ENCODE measurements around the gene PADI1. TPM values are rescaled to one million over a fixed set of nuclear protein-coding genes. Genes with fewer than 3 reads are reported as not detected.

PADI1 gene, protein sequence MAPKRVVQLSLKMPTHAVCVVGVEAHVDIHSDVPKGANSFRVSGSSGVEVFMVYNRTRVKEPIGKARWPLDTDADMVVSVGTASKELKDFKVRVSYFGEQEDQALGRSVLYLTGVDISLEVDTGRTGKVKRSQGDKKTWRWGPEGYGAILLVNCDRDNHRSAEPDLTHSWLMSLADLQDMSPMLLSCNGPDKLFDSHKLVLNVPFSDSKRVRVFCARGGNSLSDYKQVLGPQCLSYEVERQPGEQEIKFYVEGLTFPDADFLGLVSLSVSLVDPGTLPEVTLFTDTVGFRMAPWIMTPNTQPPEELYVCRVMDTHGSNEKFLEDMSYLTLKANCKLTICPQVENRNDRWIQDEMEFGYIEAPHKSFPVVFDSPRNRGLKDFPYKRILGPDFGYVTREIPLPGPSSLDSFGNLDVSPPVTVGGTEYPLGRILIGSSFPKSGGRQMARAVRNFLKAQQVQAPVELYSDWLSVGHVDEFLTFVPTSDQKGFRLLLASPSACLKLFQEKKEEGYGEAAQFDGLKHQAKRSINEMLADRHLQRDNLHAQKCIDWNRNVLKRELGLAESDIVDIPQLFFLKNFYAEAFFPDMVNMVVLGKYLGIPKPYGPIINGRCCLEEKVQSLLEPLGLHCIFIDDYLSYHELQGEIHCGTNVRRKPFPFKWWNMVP
- 1.7 TPM for polyA plus RNA-seq (2013, experiment 1 of 2; ENCODE audit: insufficient read length)
- 1.7 TPM for polyA plus RNA-seq (2013, experiment 2 of 2; ENCODE audit: insufficient read length)

GRCh38 chr1:17204546-17205440, at the start of gene PADI1:
PADI1 (plus strand) TSS chr1:17205128; CDS start chr1:17205218, 90 bp downstream.
- no peak for DNase-seq

DNA sequence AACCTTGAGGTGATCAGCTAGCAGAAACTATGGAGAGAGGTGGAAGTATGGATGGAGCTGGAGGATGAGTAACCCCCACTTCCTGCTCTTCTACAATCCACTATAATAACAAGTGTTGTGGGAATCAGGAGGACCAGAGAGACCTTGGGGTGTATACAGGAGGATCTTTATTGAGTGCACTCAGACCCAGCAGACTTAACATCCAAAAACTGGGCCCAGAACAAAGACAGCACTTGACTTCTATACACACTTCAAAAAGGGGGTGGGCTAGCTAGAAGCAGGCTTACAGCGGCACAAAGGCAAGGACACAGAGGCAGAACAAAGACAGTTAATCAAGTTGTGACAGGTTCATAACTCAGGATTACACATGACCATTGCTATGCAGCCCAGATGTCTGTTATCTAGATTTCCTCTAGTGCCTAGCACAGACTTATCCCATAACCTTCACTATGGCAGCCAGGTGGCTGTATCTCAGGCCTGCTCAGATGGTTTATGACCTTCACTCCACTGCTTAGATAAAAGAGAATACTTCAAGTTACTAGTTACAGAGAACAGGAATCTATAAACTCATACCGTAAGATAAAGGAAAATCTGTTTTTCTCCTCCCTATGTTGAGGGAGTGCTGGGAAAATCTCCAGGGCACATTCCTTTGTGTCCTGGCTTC, 49.5 kb upstream of the PADI1 start:
- no peak for DNase-seq

DNA sequence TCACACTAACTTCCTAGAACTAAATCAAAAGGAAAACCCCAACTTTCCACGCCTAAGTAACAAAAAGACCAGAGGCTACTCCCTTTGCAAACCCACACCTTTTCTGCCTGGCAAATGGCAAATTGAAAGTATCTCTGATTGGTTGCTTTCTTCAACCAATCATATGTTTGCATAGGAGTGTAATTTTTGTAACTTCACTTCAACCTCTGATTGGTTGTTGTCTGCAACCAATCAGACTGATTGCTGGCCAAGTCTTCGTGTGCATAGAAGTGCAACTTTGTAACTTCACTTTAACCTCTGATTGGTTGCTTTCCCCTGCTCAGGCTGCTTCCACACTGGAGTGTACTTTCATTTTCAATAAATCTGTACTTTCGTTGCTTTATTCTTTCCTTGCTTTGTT, 48.8 kb upstream of the PADI1 start:
- no peak for DNase-seq

GRCh38 chr1:17158961-17159360, 46.0 kb upstream of the PADI1 start:
- no peak for DNase-seq

DNA sequence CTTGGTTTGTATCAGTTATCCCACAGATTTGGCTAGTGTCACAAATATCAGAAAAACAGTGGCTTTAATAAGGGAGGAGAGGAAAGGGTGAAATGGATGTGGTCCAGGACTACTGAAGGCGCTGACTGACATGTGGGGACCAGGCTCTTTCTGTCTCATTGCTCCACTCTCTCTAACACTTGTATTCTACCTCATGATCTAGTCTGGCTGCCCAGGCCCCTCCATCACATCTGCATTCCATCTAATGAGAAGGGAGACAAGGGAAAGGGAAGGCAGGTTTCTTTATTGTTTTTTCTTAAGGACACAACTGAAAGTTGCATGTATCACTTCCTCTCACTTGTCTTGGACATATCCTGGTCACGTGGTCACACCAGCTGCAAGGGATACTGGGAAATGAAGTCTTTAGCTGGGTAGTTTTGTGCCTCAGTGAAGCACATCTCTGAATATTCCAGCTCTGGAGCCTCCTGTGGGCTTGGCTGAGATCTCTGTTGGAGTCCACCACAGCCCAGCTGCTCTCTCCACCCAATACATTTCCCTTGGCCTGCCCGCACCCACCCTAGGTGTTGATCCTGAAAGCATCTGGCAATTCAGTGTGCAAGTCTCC, 43.7 kb upstream of the PADI1 start:
- DNase-seq = peak; percentile 39

DNA sequence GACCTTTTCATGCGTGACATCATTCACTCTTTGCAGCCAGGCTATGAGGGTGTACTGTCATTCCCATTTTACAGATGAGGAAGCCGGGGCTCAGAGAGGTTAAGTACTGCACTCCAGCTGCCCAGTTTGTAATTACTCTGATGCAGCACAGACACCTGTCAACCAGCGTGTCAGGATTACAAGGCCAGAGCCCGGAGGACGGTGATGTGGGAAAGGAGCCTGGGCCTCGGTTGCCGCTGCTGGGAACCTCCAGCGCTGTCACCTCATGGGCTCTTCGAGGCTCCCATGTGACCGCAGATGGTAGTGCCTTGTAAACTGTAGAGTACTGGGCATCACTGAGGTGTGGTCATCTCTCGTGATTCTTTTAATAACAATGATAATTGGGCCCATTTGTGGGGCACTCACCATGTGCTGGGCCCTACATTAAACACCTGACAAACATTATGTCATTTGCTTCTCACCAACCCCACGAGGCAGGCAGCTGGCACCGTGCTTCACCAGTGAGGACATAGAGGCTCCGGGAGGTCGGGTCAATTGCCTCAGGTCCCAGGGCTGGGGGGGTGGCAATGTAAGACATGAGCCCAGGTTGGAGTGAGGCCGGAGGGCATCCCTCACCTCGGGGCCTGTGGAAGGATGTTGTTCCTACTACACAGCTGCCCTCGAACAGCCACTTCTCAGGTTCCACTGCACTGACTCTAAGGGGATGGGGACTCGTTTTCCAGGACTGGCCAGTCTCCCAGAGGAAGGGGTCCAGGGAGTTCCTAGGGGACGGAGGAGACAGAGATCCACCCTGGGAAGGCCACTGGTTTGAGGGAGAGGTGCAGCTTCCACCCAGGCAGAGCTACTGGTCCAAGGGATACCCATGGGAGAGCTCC, 42.8 kb upstream of the PADI1 start:
- no peak for DNase-seq

DNA sequence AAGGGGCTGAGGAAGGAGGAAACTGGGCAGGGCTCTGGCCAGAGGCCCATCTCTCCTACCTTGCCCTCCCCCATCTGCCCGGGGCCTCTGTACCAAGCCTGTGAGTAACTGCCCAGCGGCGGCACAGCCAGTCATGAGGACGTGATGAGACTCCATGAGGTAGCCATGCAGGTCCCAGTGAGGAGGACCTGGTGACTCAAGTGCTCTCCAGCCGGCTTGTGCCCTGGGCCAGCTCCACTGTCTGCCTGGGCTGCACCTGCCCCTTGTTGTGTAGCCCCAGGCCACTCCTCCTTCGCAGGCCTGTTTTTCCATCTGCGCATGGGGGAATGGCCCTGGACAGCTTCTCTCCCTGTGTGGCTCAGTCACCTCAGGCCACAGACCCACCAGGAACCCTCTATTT, 42.0 kb upstream of the PADI1 start:
- DNase-seq = no peak

- DNase-seq = no peak
Measured at GRCh38 chr1:17163371-17163770, 41.6 kb upstream of the PADI1 start.

DNA sequence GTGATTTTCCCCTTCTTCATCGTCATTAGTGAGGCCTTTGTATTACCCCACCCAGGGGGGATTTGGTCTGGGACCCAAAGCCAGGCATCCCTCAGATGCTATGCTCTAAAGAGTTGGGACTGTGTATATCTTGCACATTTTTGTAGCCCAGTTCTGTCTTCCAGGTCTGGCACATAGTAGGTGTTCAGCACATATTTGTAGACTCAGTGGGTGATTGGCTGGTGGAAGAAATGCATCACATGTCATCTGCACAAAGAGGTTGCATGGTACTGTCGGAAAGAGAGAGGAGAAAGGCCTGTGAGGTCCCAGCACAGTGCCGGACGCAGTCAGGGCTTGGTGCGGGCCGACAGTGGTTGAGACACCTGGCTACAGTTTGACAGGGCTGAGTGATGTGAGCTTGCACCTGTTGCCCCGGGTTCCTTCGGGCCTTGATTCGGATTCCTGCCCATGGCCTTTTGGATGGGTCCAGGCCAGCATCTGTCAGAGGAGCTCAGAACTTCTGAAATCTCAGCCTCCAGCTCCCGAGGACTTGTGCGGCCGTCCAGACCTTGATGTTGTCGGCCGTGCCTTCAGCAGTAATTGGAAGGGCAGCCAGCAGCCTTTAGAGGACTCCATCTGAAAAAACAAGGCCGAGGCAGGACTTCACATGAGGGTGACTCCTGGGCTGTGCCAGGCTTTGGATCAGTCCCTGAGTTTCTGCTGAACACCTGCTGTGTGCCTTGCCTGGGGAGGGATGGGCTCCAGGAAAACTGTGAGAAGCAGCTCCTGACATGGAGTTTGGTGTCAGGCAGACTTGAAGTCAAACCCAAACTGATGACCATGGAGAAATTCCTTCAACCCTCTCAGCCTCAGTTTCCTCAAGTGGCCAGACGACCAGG, 40.9 kb upstream of the PADI1 start:
- no peak for DNase-seq

GRCh38 chr1:17165823-17166222, 39.1 kb upstream of the PADI1 start:
- DNase-seq = no peak

- DNase-seq = peak; percentile 30
Measured at GRCh38 chr1:17167041-17167785, 37.7 kb upstream of the PADI1 start.

DNA sequence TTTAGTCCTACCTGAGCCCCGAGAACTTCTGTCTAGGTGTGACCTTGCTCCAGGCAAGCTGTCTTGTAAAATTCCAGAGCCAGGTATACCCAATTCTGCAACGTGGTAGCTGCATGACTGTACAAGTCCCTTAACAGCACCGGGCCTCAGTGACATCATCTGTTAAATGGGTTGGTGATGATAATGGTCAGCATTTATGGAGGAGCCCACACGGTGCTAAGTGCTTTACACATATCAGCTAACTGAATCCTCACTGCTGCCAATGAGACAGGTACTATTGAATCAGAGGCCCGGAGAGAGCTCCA, 37.2 kb upstream of the PADI1 start:
- DNase-seq = no peak

- peak; percentile 98 for DNase-seq
Measured at GRCh38 chr1:17168091-17168876, 36.6 kb upstream of the PADI1 start.

DNA sequence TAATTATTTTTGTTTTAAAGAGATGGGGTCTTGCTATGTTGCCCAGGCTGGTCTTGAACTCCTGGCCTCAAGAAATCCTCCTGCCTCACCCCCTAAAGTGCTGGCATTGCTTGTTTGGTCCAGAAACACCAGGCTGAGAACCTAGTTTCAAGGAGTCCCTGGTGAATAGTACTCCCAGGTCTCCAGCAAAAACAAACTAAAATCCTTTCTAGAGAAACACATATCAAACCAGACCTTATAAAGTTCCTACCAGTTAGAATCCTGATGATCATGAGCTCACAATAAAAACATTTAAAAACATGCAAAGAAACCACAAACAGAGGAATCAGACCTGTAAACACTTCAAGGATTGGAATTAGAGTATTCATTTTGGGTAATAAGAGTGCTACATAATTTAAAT, 34.4 kb upstream of the PADI1 start:
- peak; percentile 93 for DNase-seq

DNA sequence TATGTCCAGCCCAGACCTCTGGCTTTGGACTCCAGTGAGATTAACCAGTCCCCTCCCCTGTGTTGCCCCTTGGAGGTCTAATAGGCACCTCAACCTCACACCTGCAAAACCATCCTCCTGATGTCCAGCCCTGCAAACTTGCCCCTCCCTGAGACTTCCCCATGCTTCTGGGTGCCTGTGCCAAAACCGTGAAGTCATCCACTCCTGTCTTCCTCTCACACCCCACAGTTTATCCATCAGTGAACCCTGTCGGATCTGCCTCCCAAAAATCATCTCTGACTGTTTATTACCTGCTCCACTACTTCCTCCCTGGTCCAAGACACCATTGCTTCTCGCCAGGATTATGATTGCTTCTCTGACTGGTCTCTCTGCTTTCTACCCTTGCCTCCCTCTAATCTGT, 31.7 kb upstream of the PADI1 start:
- DNase-seq = no peak

- no peak for DNase-seq
Measured at GRCh38 chr1:17176306-17177061, 28.4 kb upstream of the PADI1 start.

GRCh38 chr1:17177651-17178050, 27.3 kb upstream of the PADI1 start:
- DNase-seq = peak; percentile 73
